ENCODE data around the gene ADAMTSL1. TPM values are rescaled to one million over a fixed set of nuclear protein-coding genes. Genes with fewer than 3 reads are reported as not detected.
"Not testable (repeated sequence)": the region's sequence is repeated elsewhere in the genome, so short reads cannot be mapped to it uniquely, and the experiment has no call there.

ADAMTSL1 gene
- total and polyA plus RNA-seq, 2 of the 8 experiments (the other 6 are each of a cell fraction or from before 2014, with no cell fraction given), result 0.84 to 1.1 TPM

DNA sequence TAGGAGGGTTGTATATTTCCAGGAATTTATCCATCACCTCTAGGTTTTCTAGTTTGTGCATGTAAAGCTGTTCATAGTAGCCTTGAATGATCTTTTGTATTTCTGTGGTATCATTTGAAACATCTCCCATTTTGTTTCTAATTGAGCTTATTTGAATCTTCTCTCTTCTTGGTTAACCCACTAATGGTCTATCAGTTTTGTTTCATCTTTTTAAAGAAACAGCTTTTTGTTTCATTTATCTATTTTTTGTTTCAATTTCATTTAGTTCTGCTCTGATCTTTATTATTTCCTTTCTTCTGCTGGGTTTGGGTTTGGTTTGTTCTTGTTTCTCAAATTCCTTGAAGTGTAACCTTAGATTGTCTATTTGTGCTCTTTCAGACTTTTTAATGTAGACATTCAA is 401.0 kb downstream of the ADAMTSL1 start:
- H3K4ac ChIP-seq (replicated peaks; ENCODE audit: insufficient read length, low read depth, low read length); H3K4me1 ChIP-seq (replicated peaks in 1 of 4; ENCODE audit: control insufficient read depth in 3 of 4, insufficient read depth in 4 of 4, low read length in 3 of 4); H2BK5ac ChIP-seq (ENCODE audit: low read depth, low read length); H2BK15ac ChIP-seq (ENCODE audit: low read length); H4K91ac ChIP-seq (replicated peaks; ENCODE audit: insufficient read length, low read length); H3K23ac ChIP-seq (ENCODE audit: insufficient read length); H3K23me2 ChIP-seq (ENCODE audit: low read depth, low read length); H3K4me2 ChIP-seq (ENCODE audit: insufficient read depth in 1 of 2, low read depth in 2 of 2, low read length in 2 of 2); H2BK20ac ChIP-seq (ENCODE audit: low read length); H3K9ac ChIP-seq (replicated peaks in 1 of 4; ENCODE audit: extremely low read depth in 1 of 4, low read depth in 3 of 4, low read length in 3 of 4); H3K36me3 ChIP-seq (ENCODE audit: control insufficient read depth in 2 of 4, insufficient read depth in 4 of 4, low read length in 3 of 4); H3K18ac ChIP-seq (ENCODE audit: extremely low read depth, low read length); DNase-seq (ENCODE audit: low read depth in 1 of 2, low spot score in 2 of 2); H2AFZ ChIP-seq (ENCODE audit: low read length); H3K4me3 ChIP-seq (ENCODE audit: extremely low read depth in 1 of 4, insufficient read depth in 2 of 4, low read depth in 3 of 4, low read length in 4 of 4); H3K27me3 ChIP-seq (replicated peaks in 1 of 4; ENCODE audit: control insufficient read depth in 3 of 4, extremely low read depth in 1 of 4, insufficient read depth in 3 of 4, low read length in 3 of 4); H3K14ac ChIP-seq (ENCODE audit: insufficient read length); POLR2A ChIA-PET (ENCODE audit: partially characterized antibody); H2BK12ac ChIP-seq (ENCODE audit: low read depth, low read length); H3K56ac ChIP-seq (replicated peaks; ENCODE audit: insufficient read length, low read depth, low read length); FAIRE-seq; H2BK120ac ChIP-seq (replicated peaks; ENCODE audit: low read depth, low read length); H4K5ac ChIP-seq (ENCODE audit: insufficient read length, low read depth, low read length); H3K79me1 ChIP-seq (ENCODE audit: low read depth, low read length); H4K8ac ChIP-seq (ENCODE audit: extremely low read depth, insufficient read depth, low read length); H4K20me1 ChIP-seq (replicated peaks in 1 of 2; ENCODE audit: control insufficient read depth in 1 of 2, insufficient read depth in 2 of 2, low read length in 2 of 2); H3K9me3 ChIP-seq (ENCODE audit: insufficient read depth in 2 of 2, low read depth in 1 of 2, low read length in 1 of 2); H3K79me2 ChIP-seq (ENCODE audit: control insufficient read depth in 1 of 2, insufficient read depth in 2 of 2, low read length in 2 of 2); H3K27ac ChIP-seq (ENCODE audit: low read depth, low read length); H2AK5ac ChIP-seq (ENCODE audit: low read depth, low read length): not testable (repeated sequence)
- CTCF ChIA-PET (ENCODE audit: partially characterized antibody), result interaction anchor here (2.5 kb wide), 1 partner anchor 12 kb away, joined by 7 read pairs; no protein-coding TSS in a partner anchor

All from H1 (cell line).